ENCODE results near the gene CYP46A1. TPM values are rescaled to one million over a fixed set of nuclear protein-coding genes. Genes with fewer than 3 reads are reported as not detected.
"Not testable (repeated sequence)": the region's sequence is repeated elsewhere in the genome, so short reads cannot be mapped to it uniquely, and the experiment has no call there.

Gene CYP46A1
- total RNA-seq, 1 donor from 2014 or later, result 3.6 TPM

GRCh38 chr14:99757331-99758070, 73.4 kb downstream of the CYP46A1 start:
- Mint-ChIP-seq H3K4me3 (no peak overlapping the region), H3K4me1 (peaks cover 43% of the 10 kb centered on the region), H3K27me3 (ENCODE audit: low read depth) (no peaks in the 10 kb centered on the region), H3K36me3 (ENCODE audit: low read depth) (no peaks in the 10 kb centered on the region), H3K9me3 (no peaks in the 10 kb centered on the region), H3K27ac (ENCODE audit: unreplicated experiment) (no peak overlapping the region)
- DNase-seq (ENCODE audit: low read depth, low spot score), result no peak
- TF ChIP-seq CTCF (conservative IDR thresholded peaks at IDR 0.05), result no peak

DNA sequence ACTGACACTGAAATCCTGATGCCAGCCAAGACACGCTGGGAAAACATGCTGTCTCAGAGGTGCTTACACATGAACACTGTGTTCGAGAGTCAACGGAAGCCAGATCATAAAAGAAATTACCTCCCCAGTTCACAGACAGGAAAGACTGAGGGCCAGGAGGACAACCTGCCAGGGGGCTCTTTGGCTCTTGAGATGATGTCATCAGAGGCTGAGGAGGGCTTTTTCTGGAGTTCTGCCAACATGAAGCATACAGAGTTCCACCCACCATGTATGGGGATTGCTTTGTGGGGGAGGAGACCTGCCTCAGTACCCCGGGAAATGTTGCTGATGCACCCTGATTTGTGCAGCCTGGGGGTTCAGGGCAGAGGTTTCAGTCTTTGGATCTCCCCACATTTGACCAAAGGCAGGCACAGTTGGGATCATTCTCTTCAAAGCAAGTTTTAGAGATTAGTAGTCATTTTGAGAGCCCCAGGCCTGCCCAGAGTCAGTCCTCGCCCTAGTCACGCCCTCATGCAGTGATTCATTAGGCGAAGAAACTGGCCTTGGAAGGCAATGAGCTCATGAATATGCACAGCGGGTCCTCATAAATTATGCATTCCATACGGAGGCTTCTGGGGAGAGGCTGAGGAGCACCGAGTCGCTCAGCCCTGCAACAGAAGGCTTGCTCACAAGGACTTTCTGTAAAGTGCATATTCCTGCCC, 74.2 kb downstream of the CYP46A1 start:
- Mint-ChIP-seq H3K4me1 (peaks cover 37% of the 10 kb centered on the region), H3K27ac (ENCODE audit: unreplicated experiment) (no peak overlapping the region), H3K36me3 (ENCODE audit: low read depth) (no peaks in the 10 kb centered on the region), H3K27me3 (ENCODE audit: low read depth) (no peaks in the 10 kb centered on the region), H3K4me3 (no peak overlapping the region), H3K9me3 (no peaks in the 10 kb centered on the region)
- no peak for DNase-seq (ENCODE audit: low read depth, low spot score)
- no peak for TF ChIP-seq CTCF (conservative IDR thresholded peaks at IDR 0.05)

GRCh38 chr14:99758872-99759545, 74.9 kb downstream of the CYP46A1 start:
- no peak overlapping the region for H3K4me3 Mint-ChIP-seq
- H3K9me3 Mint-ChIP-seq, result no peaks in the 10 kb centered on the region
- no peak for DNase-seq (ENCODE audit: low read depth, low spot score)
- H3K36me3 Mint-ChIP-seq (ENCODE audit: low read depth), result no peaks in the 10 kb centered on the region
- TF ChIP-seq CTCF (conservative IDR thresholded peaks at IDR 0.05), result no peak
- H3K27me3 Mint-ChIP-seq (ENCODE audit: low read depth), result no peaks in the 10 kb centered on the region
- H3K27ac Mint-ChIP-seq (ENCODE audit: unreplicated experiment), result no peak overlapping the region
- peaks cover 32% of the 10 kb centered on the region for H3K4me1 Mint-ChIP-seq

DNA sequence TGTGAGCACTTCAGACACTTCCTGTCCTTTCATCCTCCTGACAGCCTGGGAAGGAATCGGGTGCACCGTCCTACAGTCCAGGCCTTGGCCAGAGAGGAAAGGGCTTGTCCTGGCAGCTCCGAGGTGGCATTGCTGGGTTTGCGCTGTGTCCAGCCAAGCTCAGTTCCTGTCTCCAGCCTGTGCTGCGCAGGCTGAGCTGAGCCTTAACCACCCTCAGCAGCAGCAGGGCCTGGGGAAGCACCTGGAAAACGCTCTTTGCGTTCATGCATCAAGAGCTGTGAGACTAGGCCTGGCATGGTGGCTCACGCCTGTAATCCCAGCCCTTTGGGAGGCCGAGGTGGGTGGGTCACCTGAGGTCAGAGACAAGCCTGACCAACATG, 75.4 kb downstream of the CYP46A1 start:
- no peaks in the 10 kb centered on the region for H3K9me3 Mint-ChIP-seq
- H3K36me3 Mint-ChIP-seq (ENCODE audit: low read depth), result no peaks in the 10 kb centered on the region
- no peak overlapping the region for H3K4me3 Mint-ChIP-seq
- no peaks in the 10 kb centered on the region for H3K27me3 Mint-ChIP-seq (ENCODE audit: low read depth)
- no peak overlapping the region for H3K27ac Mint-ChIP-seq (ENCODE audit: unreplicated experiment)
- H3K4me1 Mint-ChIP-seq, result peaks cover 30% of the 10 kb centered on the region
- no peak for DNase-seq (ENCODE audit: low read depth, low spot score)
- no peak for TF ChIP-seq CTCF (conservative IDR thresholded peaks at IDR 0.05)

DNA sequence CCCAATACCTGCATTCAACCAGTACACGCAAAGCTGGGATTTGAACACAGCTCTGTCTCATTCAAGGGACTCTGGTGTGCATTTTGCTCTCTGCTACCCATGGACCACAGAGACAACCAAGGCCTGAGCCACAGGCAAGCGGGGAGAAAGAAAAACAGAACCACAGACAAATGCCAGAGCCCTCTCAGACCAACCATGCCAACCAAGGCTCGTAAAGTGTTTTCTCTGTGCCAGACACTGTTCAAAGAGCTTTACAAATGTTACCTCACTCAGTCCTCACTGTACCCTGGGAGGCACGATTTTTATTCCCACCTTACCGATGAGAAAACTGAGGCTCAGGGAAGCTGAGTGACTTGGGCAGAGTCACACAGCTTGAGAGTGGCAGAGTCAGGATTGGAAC, 76.7 kb downstream of the CYP46A1 start:
- Mint-ChIP-seq H3K36me3 (ENCODE audit: low read depth) (no peaks in the 10 kb centered on the region), H3K9me3 (no peaks in the 10 kb centered on the region), H3K4me1 (peaks cover 24% of the 10 kb centered on the region), H3K4me3 (no peak overlapping the region), H3K27ac (ENCODE audit: unreplicated experiment) (no peak overlapping the region), H3K27me3 (ENCODE audit: low read depth) (no peaks in the 10 kb centered on the region)
- no peak for TF ChIP-seq CTCF (conservative IDR thresholded peaks at IDR 0.05)
- no peak for DNase-seq (ENCODE audit: low read depth, low spot score)

GRCh38 chr14:99762911-99763310, 78.8 kb downstream of the CYP46A1 start:
- H3K27ac Mint-ChIP-seq (ENCODE audit: unreplicated experiment); H3K9me3 Mint-ChIP-seq; H3K27me3 Mint-ChIP-seq (ENCODE audit: low read depth); H3K4me3 Mint-ChIP-seq; H3K36me3 Mint-ChIP-seq (ENCODE audit: low read depth); DNase-seq (ENCODE audit: low read depth, low spot score): not testable (repeated sequence)
- H3K4me1 Mint-ChIP-seq, result peaks cover 29% of the 10 kb centered on the region
